Measurements from ENCODE around the gene DCBLD1.

DCBLD1 gene

DNA sequence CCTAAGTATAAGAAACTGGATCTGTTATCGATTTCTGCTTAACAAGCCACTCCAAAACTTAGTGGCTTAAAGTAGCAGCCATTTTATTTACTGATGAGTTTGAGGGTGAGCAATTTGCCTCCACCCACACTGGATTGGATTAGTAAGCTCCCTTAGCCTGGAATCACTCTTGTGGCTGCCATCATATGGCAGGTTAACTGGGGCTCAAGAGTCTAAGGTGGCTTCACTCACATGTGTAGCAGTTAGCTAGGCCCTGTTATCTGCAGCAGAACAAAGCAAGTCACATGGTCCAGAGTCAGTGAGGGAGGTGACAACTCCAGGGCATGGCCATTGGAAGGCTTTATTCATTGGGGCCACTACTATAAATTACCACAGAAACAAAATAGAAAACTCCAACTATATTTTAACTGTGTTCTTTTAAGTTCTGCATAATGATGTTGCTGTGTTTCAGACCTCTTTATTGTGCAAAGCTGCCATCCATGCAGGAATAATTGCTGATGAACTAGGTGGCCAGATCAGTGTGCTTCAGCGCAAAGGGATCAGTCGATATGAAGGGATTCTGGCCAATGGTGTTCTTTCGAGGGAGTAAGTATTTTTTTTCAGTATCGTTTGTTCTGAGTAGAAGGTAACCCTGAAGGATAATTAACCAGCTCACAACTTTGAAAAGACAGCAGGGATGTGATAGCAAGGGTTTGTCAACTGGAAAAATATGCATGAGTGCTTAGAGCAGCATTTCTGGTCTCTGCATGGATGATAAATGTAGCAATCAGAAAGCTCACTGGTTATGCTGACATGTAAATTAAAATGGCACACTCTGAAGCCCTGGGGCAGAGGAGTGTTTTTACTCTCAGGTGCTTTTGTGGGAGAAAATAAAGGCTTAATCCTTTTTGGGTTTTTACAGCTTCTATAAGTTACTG is 49.6 kb downstream of the DCBLD1 start:
- in situ Hi-C loops (cut with MboI; ENCODE audit: low pct_unique_long_range_greater_than_20kb, low sequenced_read_pairs, unreplicated experiment): no loop called here
- DNase-seq (ENCODE audit: low spot score): no peak
- TF ChIP-seq CTCF (IDR thresholded peaks at IDR 0.05; ENCODE audit: extremely low read depth, insufficient read depth, missing control alignments): no peak

GRCh38 chr6:117533775-117534174 is 51.3 kb downstream of the DCBLD1 start:
- no peak for DNase-seq (ENCODE audit: low spot score)
- TF ChIP-seq CTCF (IDR thresholded peaks at IDR 0.05; ENCODE audit: extremely low read depth, insufficient read depth, missing control alignments): no peak
- in situ Hi-C loops (cut with MboI; ENCODE audit: low pct_unique_long_range_greater_than_20kb, low sequenced_read_pairs, unreplicated experiment): no loop called here

DNA sequence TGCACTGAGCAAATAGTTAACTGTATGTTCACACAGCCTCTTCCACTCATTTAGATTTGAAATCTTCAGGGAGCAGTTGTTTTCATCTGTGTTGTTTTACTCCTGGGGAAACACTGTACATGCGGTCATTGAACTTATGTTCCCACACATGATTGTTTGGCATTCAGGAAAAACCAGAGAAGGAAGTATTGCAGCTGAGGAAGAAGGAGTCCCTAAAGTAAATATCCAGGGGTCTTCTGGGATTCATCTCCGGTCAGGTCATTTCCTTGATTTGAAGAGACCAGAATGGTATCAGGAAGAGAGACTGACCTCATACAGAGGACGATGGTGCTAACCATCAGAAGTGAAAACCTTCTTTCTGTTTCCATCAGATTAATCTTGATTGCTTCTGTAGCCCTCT is 52.5 kb downstream of the DCBLD1 start:
- no peak for TF ChIP-seq CTCF (IDR thresholded peaks at IDR 0.05; ENCODE audit: extremely low read depth, insufficient read depth, missing control alignments)
- DNase-seq (ENCODE audit: low spot score): no peak
- in situ Hi-C loops (cut with MboI; ENCODE audit: low pct_unique_long_range_greater_than_20kb, low sequenced_read_pairs, unreplicated experiment): no loop called here

- in situ Hi-C loops (cut with MboI; ENCODE audit: low pct_unique_long_range_greater_than_20kb, low sequenced_read_pairs, unreplicated experiment): no loop called here
- DNase-seq (ENCODE audit: low spot score): no peak
- no peak for TF ChIP-seq CTCF (IDR thresholded peaks at IDR 0.05; ENCODE audit: extremely low read depth, insufficient read depth, missing control alignments)
Measured at GRCh38 chr6:117536317-117536716, 53.8 kb downstream of the DCBLD1 start.

DNA sequence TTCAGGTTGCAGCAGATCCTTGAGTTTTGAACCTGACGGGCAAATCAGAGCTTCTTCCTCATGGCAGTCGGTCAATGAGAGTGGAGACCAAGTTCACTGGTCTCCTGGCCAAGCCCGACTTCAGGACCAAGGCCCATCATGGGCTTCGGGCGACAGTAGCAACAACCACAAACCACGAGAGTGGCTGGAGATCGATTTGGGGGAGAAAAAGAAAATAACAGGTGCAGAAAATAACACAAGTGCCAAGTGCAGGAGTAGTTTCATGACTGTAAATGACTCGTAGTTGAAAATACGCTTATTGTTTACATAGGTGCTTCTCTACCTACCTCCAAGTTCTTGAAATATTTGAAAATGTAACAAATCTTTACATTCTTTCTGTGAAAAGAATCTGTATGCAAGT is 56.1 kb downstream of the DCBLD1 start:
- no peak for DNase-seq (ENCODE audit: low spot score)
- TF ChIP-seq CTCF (IDR thresholded peaks at IDR 0.05; ENCODE audit: extremely low read depth, insufficient read depth, missing control alignments): no peak
- in situ Hi-C loops (cut with MboI; ENCODE audit: low pct_unique_long_range_greater_than_20kb, low sequenced_read_pairs, unreplicated experiment): no loop called here

GRCh38 chr6:117540670-117541069 is 58.2 kb downstream of the DCBLD1 start:
- TF ChIP-seq CTCF (IDR thresholded peaks at IDR 0.05; ENCODE audit: extremely low read depth, insufficient read depth, missing control alignments): no peak
- in situ Hi-C loops (cut with MboI; ENCODE audit: low pct_unique_long_range_greater_than_20kb, low sequenced_read_pairs, unreplicated experiment): no loop called here
- DNase-seq (ENCODE audit: low spot score): no peak
